Liver (tissue), 3 donors: ENCODE data around the gene LRRTM4.

Experiments used
- EGR1 ChIP-seq, 2 donors: IDR thresholded peaks; 2 replicates each; pipeline ENCODE4 v1.6.1; 2016 to 2018; ENCODE audit warnings: antibody characterized with exemption in 2 of 2, low read depth in 2 of 2
- FOXA1 ChIP-seq: IDR thresholded peaks from 2 replicates; pipeline ENCODE4 v1.6.1; 2016; ENCODE audit warnings: antibody characterized with exemption
- TF ChIP-seq, protein P1 (sequence below): fragments of 150-350 bp; IDR thresholded peaks from 2 replicates; pipeline ENCODE4 v1.5.1; 2017; ENCODE audit warnings: improper control_type of control experiment, low read depth, low read length; ENCODE audit not compliant: missing input control
- TF ChIP-seq, protein P2 (sequence below): IDR thresholded peaks from 2 replicates; pipeline ENCODE4 v1.6.1; 2016; ENCODE audit warnings: antibody characterized with exemption, mild to moderate bottlenecking
- donor health status: healthy.
- donor health status: healthy.

DNA sequence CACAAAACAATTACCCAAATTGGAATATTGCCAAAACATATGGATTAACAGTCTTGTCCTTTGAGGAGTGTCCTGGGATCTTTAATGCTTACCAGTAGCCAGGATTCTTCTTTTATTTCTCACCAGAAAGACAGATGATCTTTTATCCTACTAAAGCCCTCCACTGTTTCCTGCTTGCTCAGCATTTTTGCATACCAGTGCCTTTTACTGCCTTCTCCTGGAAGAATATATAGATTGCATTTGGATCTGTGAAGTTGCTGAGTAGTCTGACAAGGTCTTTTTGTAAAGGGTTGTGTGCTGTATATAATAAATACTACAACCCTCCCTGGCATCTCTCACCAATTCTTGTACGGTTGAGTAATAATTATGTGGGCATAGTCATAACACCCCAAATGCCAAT lies 652.2 kb downstream of the LRRTM4 start:
- no peak for TF ChIP-seq FOXA1
- TF ChIP-seq, protein P1, sequence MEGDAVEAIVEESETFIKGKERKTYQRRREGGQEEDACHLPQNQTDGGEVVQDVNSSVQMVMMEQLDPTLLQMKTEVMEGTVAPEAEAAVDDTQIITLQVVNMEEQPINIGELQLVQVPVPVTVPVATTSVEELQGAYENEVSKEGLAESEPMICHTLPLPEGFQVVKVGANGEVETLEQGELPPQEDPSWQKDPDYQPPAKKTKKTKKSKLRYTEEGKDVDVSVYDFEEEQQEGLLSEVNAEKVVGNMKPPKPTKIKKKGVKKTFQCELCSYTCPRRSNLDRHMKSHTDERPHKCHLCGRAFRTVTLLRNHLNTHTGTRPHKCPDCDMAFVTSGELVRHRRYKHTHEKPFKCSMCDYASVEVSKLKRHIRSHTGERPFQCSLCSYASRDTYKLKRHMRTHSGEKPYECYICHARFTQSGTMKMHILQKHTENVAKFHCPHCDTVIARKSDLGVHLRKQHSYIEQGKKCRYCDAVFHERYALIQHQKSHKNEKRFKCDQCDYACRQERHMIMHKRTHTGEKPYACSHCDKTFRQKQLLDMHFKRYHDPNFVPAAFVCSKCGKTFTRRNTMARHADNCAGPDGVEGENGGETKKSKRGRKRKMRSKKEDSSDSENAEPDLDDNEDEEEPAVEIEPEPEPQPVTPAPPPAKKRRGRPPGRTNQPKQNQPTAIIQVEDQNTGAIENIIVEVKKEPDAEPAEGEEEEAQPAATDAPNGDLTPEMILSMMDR = no peak
- TF ChIP-seq, protein P2, sequence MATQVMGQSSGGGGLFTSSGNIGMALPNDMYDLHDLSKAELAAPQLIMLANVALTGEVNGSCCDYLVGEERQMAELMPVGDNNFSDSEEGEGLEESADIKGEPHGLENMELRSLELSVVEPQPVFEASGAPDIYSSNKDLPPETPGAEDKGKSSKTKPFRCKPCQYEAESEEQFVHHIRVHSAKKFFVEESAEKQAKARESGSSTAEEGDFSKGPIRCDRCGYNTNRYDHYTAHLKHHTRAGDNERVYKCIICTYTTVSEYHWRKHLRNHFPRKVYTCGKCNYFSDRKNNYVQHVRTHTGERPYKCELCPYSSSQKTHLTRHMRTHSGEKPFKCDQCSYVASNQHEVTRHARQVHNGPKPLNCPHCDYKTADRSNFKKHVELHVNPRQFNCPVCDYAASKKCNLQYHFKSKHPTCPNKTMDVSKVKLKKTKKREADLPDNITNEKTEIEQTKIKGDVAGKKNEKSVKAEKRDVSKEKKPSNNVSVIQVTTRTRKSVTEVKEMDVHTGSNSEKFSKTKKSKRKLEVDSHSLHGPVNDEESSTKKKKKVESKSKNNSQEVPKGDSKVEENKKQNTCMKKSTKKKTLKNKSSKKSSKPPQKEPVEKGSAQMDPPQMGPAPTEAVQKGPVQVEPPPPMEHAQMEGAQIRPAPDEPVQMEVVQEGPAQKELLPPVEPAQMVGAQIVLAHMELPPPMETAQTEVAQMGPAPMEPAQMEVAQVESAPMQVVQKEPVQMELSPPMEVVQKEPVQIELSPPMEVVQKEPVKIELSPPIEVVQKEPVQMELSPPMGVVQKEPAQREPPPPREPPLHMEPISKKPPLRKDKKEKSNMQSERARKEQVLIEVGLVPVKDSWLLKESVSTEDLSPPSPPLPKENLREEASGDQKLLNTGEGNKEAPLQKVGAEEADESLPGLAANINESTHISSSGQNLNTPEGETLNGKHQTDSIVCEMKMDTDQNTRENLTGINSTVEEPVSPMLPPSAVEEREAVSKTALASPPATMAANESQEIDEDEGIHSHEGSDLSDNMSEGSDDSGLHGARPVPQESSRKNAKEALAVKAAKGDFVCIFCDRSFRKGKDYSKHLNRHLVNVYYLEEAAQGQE = no peak
- no peak for TF ChIP-seq EGR1 (IDR thresholded peaks at IDR 0.05; ENCODE audit: low read depth in 2 of 2)
